HEK293T (cell line): ENCODE measurements around the gene RNF19B.

ENCODE experiments used
- SP1 ChIP-seq: fragments of 450-650 bp; IDR thresholded peaks from 2 replicates; pipeline ENCODE4 v1.6.1; 2017
- ZNF384 ChIP-seq: fragments of 450-650 bp; IDR thresholded peaks from 2 replicates; pipeline ENCODE4 v1.6.1; 2016

GRCh38 chr1:32901823-32902534, 62.6 kb downstream of the RNF19B start:
- no peak for TF ChIP-seq SP1
- no peak for TF ChIP-seq ZNF384
